Adrenal gland (tissue), 12 donors: ENCODE data around the gene TSPAN8. TPM values are rescaled to one million over a fixed set of nuclear protein-coding genes. Genes with fewer than 3 reads are reported as not detected.

Source experiments
- DNase-seq, 7 donors: peaks; one replicate each; pipeline ENCODE4 v3.0.0-alpha.2; 2019 to 2020
- H3K27ac ChIP-seq, 5 donors: fragments of 200-600 bp; sonication (generic) in 4 of 5; 1 replicate in 3 of 5; 2 replicates in 2 of 5; pipeline versions ENCODE4 v1.5.1 to v1.8.0; 2016 to 2020; ENCODE audit warnings: mild to moderate bottlenecking in 1 of 5
- H3K27me3 ChIP-seq: fragments of 200-600 bp; 2 replicates; pipeline ENCODE4 v1.8.0; 2021
- H3K36me3 ChIP-seq, 2 donors: fragments of 200-600 bp; replicated peaks in 1 of 2; 1 replicate in 1 of 2; 2 replicates in 1 of 2; pipeline versions ENCODE4 v1.5.1 to v1.8.0; 2018 to 2022
- H3K4me1 ChIP-seq, 2 donors: fragments of 200-600 bp; replicated peaks in 1 of 2; 1 replicate in 1 of 2; 2 replicates in 1 of 2; pipeline versions ENCODE4 v1.5.1 to v1.8.0; 2018 to 2021
- H3K4me3 ChIP-seq, 4 donors: fragments of 200-600 bp; sonication (generic) in 3 of 4; one replicate each; pipeline ENCODE4 v1.5.1; 2016 to 2018
- H3K9me3 ChIP-seq, 3 donors: fragments of 200-600 bp; sonication (generic) in 1 of 3; replicated peaks in 1 of 3; 1 replicate in 2 of 3; 2 replicates in 1 of 3; pipeline versions ENCODE4 v1.5.1 to v1.8.0; 2016 to 2021
- POLR2A ChIP-seq, 2 donors: fragments of 450-650 bp; IDR thresholded peaks; one replicate each; pipeline ENCODE4 v1.6.1; 2017; ENCODE audit warnings: antibody characterized with exemption in 2 of 2, mild to moderate bottlenecking in 2 of 2, moderate library complexity in 1 of 2
- WGBS, 4 donors: extraction: QIAGEN DNeasy Blood & Tissue Kit in 2 of 4; methylation state at CpG; one replicate each; pipeline versions ENCODE4 v1.1.5 to v1.1.7; 2013 to 2017; 5-methylcytosine and 5-hydroxymethylcytosine counted together
- intact Hi-C, 2 donors: fragments of 100-400 bp; cut with DNase I; formaldehyde crosslinking; loops; one replicate each; pipeline versions ENCODE4 v1.14.1 to v1.15.0; 2022 to 2023
- polyA plus RNA-seq, 3 donors: library from polyadenylated mRNA; stranded (reverse); fragments of 200-250 nt in 2 of 3; fragments of 350-450 nt in 1 of 3; fragmentation: Illumina TruSeq in 1 of 3; extraction: RNeasy Lipid Tissue Mini Kit (QIAGEN cat#74804) in 1 of 3; gene quantifications; one replicate each; pipeline ENCODE4 v1.2.3, GENCODE V29; 2013 to 2014
- total RNA-seq, 9 donors: library from RNA; depleted of rRNA in 4 of 9; stranded (reverse); fragments of >200 nt in 4 of 9; fragments of 120-200 nt in 1 of 9; fragmentation: NEBNext Ultra II Directional in 1 of 9; extraction: Animal tissue kit (Norgen Biotek cat#: 25700) in 1 of 9; gene quantifications; one replicate each; pipeline versions ENCODE4 v1.1.0 to v1.2.4, GENCODE V29; 2013 to 2023
- TF ChIP-seq, protein P1 (sequence below), 6 experiments: fragments of 450-650 bp in 4 of 6; fragments of 200-600 bp in 2 of 6; sonication (generic) in 1 of 6; IDR thresholded peaks; 1 replicate in 5 of 6; 2 replicates in 1 of 6; pipeline versions ENCODE4 v1.5.1 to v1.8.0; 2016 to 2021; ENCODE audit warnings: antibody characterized with exemption in 6 of 6, mild to moderate bottlenecking in 2 of 6, moderate library complexity in 1 of 6
- donor health status: healthy with polysubstance abuse.
- donor health status: Bipolar disorder and iron deficiency.
- donor health status: DM: yes; HTN: yes; CAD: no.
- donor health status: DM: no; HTN: no; CAD: no.
- donor health status: DM: no; HTN: no; CAD: no.
- donor health status: DM: yes; HTN: yes; CAD: no.

TSPAN8 gene
- total and polyA plus RNA-seq, 12 donors: 0.90 to 11.6 (median 3.7) TPM

DNA sequence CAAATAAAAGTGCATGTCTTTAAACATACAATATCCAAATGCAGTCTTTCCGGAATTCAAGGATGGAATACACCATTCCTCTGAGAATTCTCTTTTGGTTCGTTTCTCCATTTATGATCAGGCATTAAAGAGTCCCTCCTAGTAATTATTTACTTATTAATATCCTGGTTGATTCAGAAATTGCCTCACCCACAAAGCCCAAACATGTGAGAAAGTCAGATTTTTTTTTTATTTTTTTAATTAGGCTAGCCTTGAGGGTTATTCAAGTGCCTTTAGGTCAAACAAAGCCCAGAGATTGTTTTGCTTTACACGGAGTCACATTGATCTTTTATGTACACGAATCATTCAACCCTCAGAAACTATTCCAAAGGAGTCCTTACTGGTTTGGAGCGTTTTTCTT, 6.4 kb upstream of the TSPAN8 start:
- H3K27ac ChIP-seq: no peak overlapping the region
- DNase-seq: no peak
- H3K9me3 ChIP-seq: no peaks in the 10 kb centered on the region
- WGBS, 4 donors: 62 to 75% (median 66%) methylated on average over 5 of the region's 5 CpGs
- H3K36me3 ChIP-seq: no peaks in the 10 kb centered on the region
- no peaks in the 10 kb centered on the region for H3K27me3 ChIP-seq
- no peak for TF ChIP-seq POLR2A (IDR thresholded peaks at IDR 0.05)
- TF ChIP-seq, protein P1, sequence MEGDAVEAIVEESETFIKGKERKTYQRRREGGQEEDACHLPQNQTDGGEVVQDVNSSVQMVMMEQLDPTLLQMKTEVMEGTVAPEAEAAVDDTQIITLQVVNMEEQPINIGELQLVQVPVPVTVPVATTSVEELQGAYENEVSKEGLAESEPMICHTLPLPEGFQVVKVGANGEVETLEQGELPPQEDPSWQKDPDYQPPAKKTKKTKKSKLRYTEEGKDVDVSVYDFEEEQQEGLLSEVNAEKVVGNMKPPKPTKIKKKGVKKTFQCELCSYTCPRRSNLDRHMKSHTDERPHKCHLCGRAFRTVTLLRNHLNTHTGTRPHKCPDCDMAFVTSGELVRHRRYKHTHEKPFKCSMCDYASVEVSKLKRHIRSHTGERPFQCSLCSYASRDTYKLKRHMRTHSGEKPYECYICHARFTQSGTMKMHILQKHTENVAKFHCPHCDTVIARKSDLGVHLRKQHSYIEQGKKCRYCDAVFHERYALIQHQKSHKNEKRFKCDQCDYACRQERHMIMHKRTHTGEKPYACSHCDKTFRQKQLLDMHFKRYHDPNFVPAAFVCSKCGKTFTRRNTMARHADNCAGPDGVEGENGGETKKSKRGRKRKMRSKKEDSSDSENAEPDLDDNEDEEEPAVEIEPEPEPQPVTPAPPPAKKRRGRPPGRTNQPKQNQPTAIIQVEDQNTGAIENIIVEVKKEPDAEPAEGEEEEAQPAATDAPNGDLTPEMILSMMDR (IDR thresholded peaks at IDR 0.05): no peak
- no peak overlapping the region for H3K4me3 ChIP-seq
- H3K4me1 ChIP-seq: no peaks in the 10 kb centered on the region
- intact Hi-C loops: no loop called here

DNA sequence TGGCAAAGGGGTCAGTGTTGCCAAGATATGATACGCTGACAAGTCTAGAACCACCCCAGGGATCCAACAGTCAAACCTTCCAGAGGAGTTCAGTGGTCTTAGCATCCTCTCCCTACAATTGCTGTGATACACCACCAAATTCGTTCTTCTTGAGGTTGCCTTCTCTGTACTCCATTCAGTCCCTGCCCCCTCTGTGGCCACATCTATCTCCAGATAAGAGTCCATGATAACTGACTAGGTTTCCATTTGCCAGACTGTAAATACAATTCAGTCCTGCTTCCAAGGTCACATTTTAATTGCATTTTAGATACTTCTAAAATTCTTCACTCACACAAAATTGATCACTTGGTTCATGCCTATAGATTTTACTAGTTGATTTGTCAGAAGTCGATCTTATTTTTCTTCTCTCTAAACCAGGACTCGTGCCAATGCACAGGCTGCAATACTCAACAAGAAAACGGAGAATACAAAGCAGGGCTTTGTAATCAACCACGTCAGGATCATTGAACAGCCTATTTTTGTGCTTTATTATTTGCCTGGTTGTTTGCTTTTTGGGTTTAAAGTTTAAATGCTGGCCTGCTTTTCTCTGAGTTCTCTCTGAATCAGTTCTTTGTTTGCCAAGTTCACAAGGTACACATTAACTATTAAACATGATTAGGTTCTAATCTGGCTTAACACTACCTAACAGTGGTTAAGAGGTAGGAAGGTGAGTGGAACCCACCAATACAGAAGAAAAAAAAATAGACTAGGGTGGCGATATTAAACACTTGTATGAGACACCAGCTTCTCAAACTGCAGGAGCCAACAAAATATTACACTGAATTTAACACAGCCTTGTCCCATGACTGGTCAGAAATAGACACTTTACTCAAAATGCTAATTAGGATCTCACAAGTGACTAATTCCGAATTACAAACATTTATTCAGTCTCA, 5.3 kb upstream of the TSPAN8 start:
- Histone ChIP-seq H3K9me3 (no peaks in the 10 kb centered on the region), H3K4me1 (no peaks in the 10 kb centered on the region), H3K27me3 (no peaks in the 10 kb centered on the region), H3K27ac (no peak overlapping the region), H3K4me3 (no peak overlapping the region), H3K36me3 (no peaks in the 10 kb centered on the region)
- intact Hi-C loops: no loop called here
- 73 to 78% (median 74%) methylated on average over 8 of the region's 8 CpGs for WGBS, 4 donors
- TF ChIP-seq, protein P1 (IDR thresholded peaks at IDR 0.05): no peak
- no peak for TF ChIP-seq POLR2A (IDR thresholded peaks at IDR 0.05)
- no peak for DNase-seq

DNA sequence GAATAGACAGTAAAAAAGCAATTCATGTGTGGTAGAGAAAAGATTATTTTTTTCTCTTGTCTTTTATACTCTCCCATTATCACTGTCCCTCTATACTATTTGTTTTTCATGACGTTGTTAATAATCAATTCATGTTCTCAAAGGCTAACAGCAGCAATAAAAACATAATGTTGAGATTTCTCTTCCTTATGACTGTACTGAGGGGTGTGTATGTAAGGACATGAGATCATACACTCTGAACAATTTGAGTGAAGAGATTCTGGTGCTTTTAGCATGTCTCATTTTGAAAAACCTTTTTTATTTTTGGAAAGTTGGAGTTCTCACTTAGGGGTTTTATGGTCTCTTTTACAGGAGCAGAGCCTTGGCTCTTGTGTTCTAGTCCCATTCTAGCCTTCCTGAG, 3.8 kb upstream of the TSPAN8 start:
- Histone ChIP-seq H3K27ac (no peak overlapping the region), H3K9me3 (no peaks in the 10 kb centered on the region), H3K4me3 (no peak overlapping the region), H3K27me3 (no peaks in the 10 kb centered on the region), H3K36me3 (no peaks in the 10 kb centered on the region), H3K4me1 (no peaks in the 10 kb centered on the region)
- TF ChIP-seq, protein P1 (IDR thresholded peaks at IDR 0.05): no peak
- TF ChIP-seq POLR2A (IDR thresholded peaks at IDR 0.05): no peak
- no peak for DNase-seq
- intact Hi-C loops: no loop called here
- WGBS, 4 donors: 54 to 67% (median 64%) methylated on average over 1 of the region's 1 CpG

DNA sequence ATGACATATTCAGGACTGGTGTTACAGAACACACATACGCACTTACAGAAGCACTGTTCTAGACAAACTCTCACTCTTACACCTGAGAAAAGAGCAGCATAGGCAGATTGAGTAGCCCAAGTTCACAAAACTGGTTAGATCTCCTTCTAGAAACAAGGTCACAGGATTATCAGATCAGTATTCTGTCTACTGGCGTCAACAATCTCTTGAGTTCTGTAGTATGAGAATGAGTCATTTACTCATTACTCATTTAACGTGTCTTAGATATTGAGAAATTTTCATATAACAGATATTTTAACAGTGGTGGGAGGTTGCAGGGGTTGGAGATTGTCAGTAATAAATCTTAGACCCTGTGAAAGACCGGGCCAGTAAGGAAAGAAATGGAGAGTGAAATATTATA, 2.8 kb upstream of the TSPAN8 start:
- Histone ChIP-seq H3K27me3 (no peaks in the 10 kb centered on the region), H3K36me3 (no peaks in the 10 kb centered on the region), H3K27ac (no peak overlapping the region), H3K9me3 (no peaks in the 10 kb centered on the region), H3K4me1 (no peaks in the 10 kb centered on the region), H3K4me3 (no peak overlapping the region)
- WGBS, 4 donors: 39 to 60% (median 51%) methylated on average over 4 of the region's 4 CpGs
- TF ChIP-seq POLR2A (IDR thresholded peaks at IDR 0.05): no peak
- TF ChIP-seq, protein P1 (IDR thresholded peaks at IDR 0.05): no peak
- intact Hi-C loops: no loop called here
- DNase-seq: no peak
